SK-N-SH treated with all-trans-retinoic acid at 6 μM for 48 hours (cell line): ENCODE measurements around the gene RARRES1.

Experiments
- ATAC-seq: fragments of 200-7000 bp; cut with Tn5 transposase; 3 replicates; pipeline ENCODE4 v1.9.1; 2020; ENCODE audit warnings: mild to moderate bottlenecking, moderate library complexity
- ARNTL ChIP-seq: fragments of 450-650 bp; formaldehyde crosslinking; IDR thresholded peaks from 2 replicates; pipeline ENCODE4 v1.5.0; 2020; ENCODE audit warnings: low read depth, mild to moderate bottlenecking, moderate library complexity, borderline replicate concordance
- CREB5 ChIP-seq: fragments of 250-450 bp; sonication (Bioruptor Pico); IDR thresholded peaks from 2 replicates; pipeline ENCODE4 v1.5.1; 2020; ENCODE audit warnings: low read depth, mild to moderate bottlenecking, moderate library complexity
- CSDC2 ChIP-seq: fragments of 250-450 bp; sonication (Bioruptor Pico); IDR thresholded peaks from 2 replicates; pipeline ENCODE4 v1.5.0; 2020; ENCODE audit warnings: mild to moderate bottlenecking, moderate library complexity
- CSRNP3 ChIP-seq: fragments of 250-450 bp; sonication (Bioruptor Pico); IDR thresholded peaks from 2 replicates; pipeline ENCODE4 v1.5.1; 2021; ENCODE audit warnings: mild to moderate bottlenecking, moderate library complexity
- ESRRG ChIP-seq: fragments of 250-450 bp; sonication (Bioruptor Pico); IDR thresholded peaks from 2 replicates; pipeline ENCODE4 v1.6.1; 2021; ENCODE audit warnings: mild to moderate bottlenecking
- GLIS3 ChIP-seq: fragments of 250-450 bp; sonication (Bioruptor Pico); IDR thresholded peaks from 2 replicates; pipeline ENCODE4 v1.5.0; 2020; ENCODE audit warnings: mild to moderate bottlenecking, moderate library complexity
- ISL1 ChIP-seq: fragments of 250-450 bp; sonication (Bioruptor Pico); IDR thresholded peaks from 2 replicates; pipeline ENCODE4 v2.1.2; 2022; ENCODE audit warnings: mild to moderate bottlenecking, moderate library complexity
- OSR1 ChIP-seq: fragments of 250-450 bp; sonication (Bioruptor Pico); IDR thresholded peaks from 2 replicates; pipeline ENCODE4 v1.8.0; 2022; ENCODE audit warnings: moderate library complexity, mild to moderate bottlenecking, inconsistent platforms
- PATZ1 ChIP-seq: fragments of 250-450 bp; sonication (Bioruptor Pico); IDR thresholded peaks from 2 replicates; pipeline ENCODE4 v1.8.0; 2020; ENCODE audit warnings: mild to moderate bottlenecking, moderate library complexity, borderline replicate concordance
- POU6F1 ChIP-seq: fragments of 250-450 bp; sonication (Bioruptor Pico); IDR thresholded peaks from 2 replicates; pipeline ENCODE4 v1.8.0; 2021; ENCODE audit warnings: low read depth, mild to moderate bottlenecking, moderate library complexity, borderline replicate concordance
- PPARA ChIP-seq: fragments of 250-450 bp; sonication (Bioruptor Pico); IDR thresholded peaks from 2 replicates; pipeline ENCODE4 v1.5.0; 2020; ENCODE audit warnings: mild to moderate bottlenecking, borderline replicate concordance
- RARB ChIP-seq: fragments of 250-450 bp; sonication (Bioruptor Pico); IDR thresholded peaks from 2 replicates; pipeline ENCODE4 v1.8.0; 2021; ENCODE audit warnings: mild to moderate bottlenecking, moderate library complexity
- TCF4 ChIP-seq: fragments of 250-450 bp; sonication (Bioruptor Pico); IDR thresholded peaks from 2 replicates; pipeline ENCODE4 v1.8.0; 2021; ENCODE audit warnings: mild to moderate bottlenecking, moderate library complexity, borderline replicate concordance
- TOX ChIP-seq: fragments of 250-450 bp; sonication (Bioruptor Pico); IDR thresholded peaks from 2 replicates; pipeline ENCODE4 v1.8.0; 2021; ENCODE audit warnings: mild to moderate bottlenecking, moderate library complexity, borderline replicate concordance
- TSHZ2 ChIP-seq: fragments of 250-450 bp; sonication (Bioruptor Pico); IDR thresholded peaks from 2 replicates; pipeline ENCODE4 v1.5.0; 2020; ENCODE audit warnings: mild to moderate bottlenecking, moderate library complexity
- ZC3H10 ChIP-seq: fragments of 250-450 bp; sonication (Bioruptor Pico); IDR thresholded peaks from 2 replicates; pipeline ENCODE4 v1.5.1; 2021; ENCODE audit warnings: mild to moderate bottlenecking, moderate library complexity
- ZFP3 ChIP-seq: fragments of 250-450 bp; sonication (Bioruptor Pico); IDR thresholded peaks from 2 replicates; pipeline ENCODE4 v1.5.0; 2020; ENCODE audit warnings: mild to moderate bottlenecking, moderate library complexity
- ZFP30 ChIP-seq: fragments of 450-650 bp; formaldehyde crosslinking; IDR thresholded peaks from 2 replicates; pipeline ENCODE4 v1.5.0; 2022; ENCODE audit warnings: mild to moderate bottlenecking, moderate library complexity
- ZNF565 ChIP-seq: fragments of 450-650 bp; formaldehyde crosslinking; conservative IDR thresholded peaks from 2 replicates; pipeline ENCODE4 v1.5.0; 2020; ENCODE audit warnings: low read depth, mild to moderate bottlenecking, moderate library complexity
- ZNF70 ChIP-seq: fragments of 450-650 bp; formaldehyde crosslinking; IDR thresholded peaks from 2 replicates; pipeline ENCODE4 v1.5.0; 2020; ENCODE audit warnings: mild to moderate bottlenecking, moderate library complexity
- ZNF8 ChIP-seq: fragments of 450-650 bp; formaldehyde crosslinking; IDR thresholded peaks from 2 replicates; pipeline ENCODE4 v1.5.0; 2020; ENCODE audit warnings: mild to moderate bottlenecking, moderate library complexity

RARRES1 gene

GRCh38 chr3:158666416-158666815, 65.8 kb downstream of the RARRES1 start:
- no peak for ATAC-seq
- TF ChIP-seq CSRNP3 (no peak), PPARA (no peak), GLIS3 (CRISPR knock-in tag) (no peak), PATZ1 (CRISPR knock-in tag) (no peak)
- TF ChIP-seq, all 23 proteins: peak for 0

- no peak for TF ChIP-seq ZC3H10 (CRISPR knock-in tag)
- ATAC-seq: no peak
These were observed 68.4 kb downstream of the RARRES1 start for GRCh38 chr3:158663832-158664231.

- ATAC-seq: no peak
- TF ChIP-seq CSRNP3 (no peak), PATZ1 (CRISPR knock-in tag) (no peak), OSR1 (CRISPR knock-in tag) (no peak), RARB (no peak), TOX (CRISPR knock-in tag) (no peak), ZNF70 (CRISPR knock-in tag) (no peak), POU6F1 (CRISPR knock-in tag) (no peak), ZNF565 (no peak), ZFP3 (CRISPR knock-in tag) (no peak), CREB5 (CRISPR knock-in tag) (no peak), TSHZ2 (no peak)
These were observed 69.0 kb downstream of the RARRES1 start for GRCh38 chr3:158663246-158663645.

GRCh38 chr3:158660711-158661110, 71.5 kb downstream of the RARRES1 start:
- ATAC-seq: no peak
- TF ChIP-seq ZNF70 (CRISPR knock-in tag) (no peak), ZNF8 (CRISPR knock-in tag) (no peak), ZFP30 (CRISPR knock-in tag) (no peak), ARNTL (no peak), ZC3H10 (CRISPR knock-in tag) (no peak), CSDC2 (no peak), TOX (CRISPR knock-in tag) (no peak), POU6F1 (CRISPR knock-in tag) (no peak), CSRNP3 (no peak), ISL1 (no peak), TCF4 (CRISPR knock-in tag) (no peak), ESRRG (CRISPR knock-in tag) (no peak)
